Astrocyte (in vitro differentiated cells and primary cell): Measurements from ENCODE around the gene AGTR1. TPM values are rescaled to one million over a fixed set of nuclear protein-coding genes. Genes with fewer than 3 reads are reported as not detected.

ENCODE experiments used
- DNase-seq: peaks from one replicate; pipeline ENCODE4 v3.0.0-alpha.2; 2010; ENCODE audit warnings: low read depth
- FAIRE-seq: peaks from 2 replicates; lab custom pipeline; 2011; peaks lifted over from hg19 to GRCh38; lab: Jason Lieb, UNC
- H2AFZ ChIP-seq: 2 replicates; pipeline ENCODE4 v1.6.0; 2012; ENCODE audit warnings: low read depth, low read length, inconsistent platforms
- H3K27ac ChIP-seq: 2 replicates; pipeline ENCODE4 v1.5.1; 2011; ENCODE audit warnings: low read depth, low read length, inconsistent platforms
- H3K27me3 ChIP-seq: 2 replicates; pipeline ENCODE4 v1.6.0; 2011; ENCODE audit warnings: low read length, inconsistent platforms; ENCODE audit not compliant: insufficient read depth
- H3K36me3 ChIP-seq: 2 replicates; pipeline ENCODE4 v1.5.1; 2011; ENCODE audit warnings: low read length, inconsistent platforms; ENCODE audit not compliant: insufficient read depth
- H3K4me1 ChIP-seq: 2 replicates; pipeline ENCODE4 v1.5.1; 2011; ENCODE audit warnings: low read length, inconsistent platforms; ENCODE audit not compliant: insufficient read depth
- H3K4me2 ChIP-seq: 2 replicates; pipeline ENCODE4 v1.6.0; 2012; ENCODE audit warnings: low read length, inconsistent platforms
- H3K4me3 ChIP-seq: 2 replicates; pipeline ENCODE4 v1.5.1; 2011; ENCODE audit warnings: low read depth, mild to moderate bottlenecking, low read length, inconsistent platforms; ENCODE audit not compliant: insufficient read depth
- H3K79me2 ChIP-seq: 2 replicates; pipeline ENCODE4 v1.6.0; 2012; ENCODE audit warnings: mild to moderate bottlenecking, low read length, inconsistent platforms; ENCODE audit not compliant: insufficient read depth
- H3K9ac ChIP-seq: 2 replicates; pipeline ENCODE4 v1.6.0; 2012; ENCODE audit warnings: mild to moderate bottlenecking, low read length, inconsistent platforms
- H3K9me3 ChIP-seq: 2 replicates; pipeline ENCODE4 v1.5.1; 2012; ENCODE audit warnings: low read depth, mild to moderate bottlenecking, low read length, inconsistent platforms; ENCODE audit not compliant: insufficient read depth
- H4K20me1 ChIP-seq: 2 replicates; pipeline ENCODE4 v1.6.0; 2012; ENCODE audit warnings: low read length, inconsistent platforms; ENCODE audit not compliant: insufficient read depth
- H3K27ac Mint-ChIP-seq: one replicate; pipeline ENCODE4 v1.8.0; 2021; ENCODE audit warnings: mild to moderate bottlenecking, mixed read lengths; ENCODE audit not compliant: unreplicated experiment
- H3K27me3 Mint-ChIP-seq: one replicate; pipeline ENCODE4 v1.8.0; 2021; ENCODE audit warnings: low read depth, mixed read lengths; ENCODE audit not compliant: unreplicated experiment
- H3K36me3 Mint-ChIP-seq: one replicate; pipeline ENCODE4 v1.8.0; 2021; ENCODE audit warnings: low read depth, mixed read lengths; ENCODE audit not compliant: unreplicated experiment
- H3K4me1 Mint-ChIP-seq: one replicate; pipeline ENCODE4 v1.8.0; 2021; ENCODE audit warnings: low read depth, mixed read lengths; ENCODE audit not compliant: unreplicated experiment
- H3K4me3 Mint-ChIP-seq: one replicate; pipeline ENCODE4 v1.8.0; 2021; ENCODE audit warnings: mild to moderate bottlenecking, moderate library complexity, mixed read lengths; ENCODE audit not compliant: unreplicated experiment
- H3K9me3 Mint-ChIP-seq: one replicate; pipeline ENCODE4 v1.8.0; 2021; ENCODE audit warnings: mild to moderate bottlenecking, mixed read lengths; ENCODE audit not compliant: unreplicated experiment
- EZH2 ChIP-seq: IDR thresholded peaks from 2 replicates; pipeline ENCODE4 v1.6.1; 2012; ENCODE audit warnings: mild to moderate bottlenecking, low read length, inconsistent platforms; ENCODE audit not compliant: insufficient read depth
- total RNA-seq: library from RNA; stranded (reverse); gene quantifications from 2 replicates; pipeline ENCODE4 v1.2.1, GENCODE V29; 2021
- TF ChIP-seq, protein P1 (sequence below): IDR thresholded peaks from 2 replicates; pipeline ENCODE4 v1.5.1; 2011; ENCODE audit warnings: low read depth, mild to moderate bottlenecking, inconsistent platforms, low read length, moderate library complexity; ENCODE audit not compliant: insufficient read depth

The AGTR1 gene
- total RNA-seq, 1 donor from 2014 or later, result 0.61 TPM

DNA sequence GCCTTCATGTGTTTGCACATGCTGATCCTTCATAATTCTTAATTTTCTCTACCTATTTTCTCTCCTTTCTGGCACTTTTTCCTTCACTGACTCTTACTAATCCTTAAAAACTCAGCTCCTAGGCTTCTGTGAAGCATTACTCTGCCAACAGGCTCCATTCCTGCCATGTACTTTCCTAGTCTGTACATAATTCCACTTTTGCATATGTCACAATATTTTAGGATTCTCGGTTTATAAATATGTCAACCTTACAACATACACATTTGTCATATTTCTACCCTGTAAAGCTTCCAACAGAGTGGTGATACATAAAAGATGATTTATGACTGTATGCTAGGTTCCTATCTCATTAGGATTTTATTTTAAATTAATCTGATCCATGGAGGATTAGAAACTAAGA lies 38.2 kb upstream of the AGTR1 start:
- no peak overlapping the region for H3K27ac ChIP-seq
- Mint-ChIP-seq H3K27ac (no peak overlapping the region), H3K4me3 (no peak overlapping the region), H3K27me3 (no peaks in the 10 kb centered on the region), H3K4me1 (no peaks in the 10 kb centered on the region), H3K36me3 (no peaks in the 10 kb centered on the region), H3K9me3 (no peaks in the 10 kb centered on the region)
- no peak for FAIRE-seq
- H3K36me3 ChIP-seq, result no peaks in the 10 kb centered on the region
- H3K4me3 ChIP-seq, result no peak overlapping the region
- DNase-seq, result no peak
- no peaks in the 10 kb centered on the region for H3K79me2 ChIP-seq
- no peak overlapping the region for H3K9ac ChIP-seq
- no peak for TF ChIP-seq EZH2
- TF ChIP-seq, protein P1, sequence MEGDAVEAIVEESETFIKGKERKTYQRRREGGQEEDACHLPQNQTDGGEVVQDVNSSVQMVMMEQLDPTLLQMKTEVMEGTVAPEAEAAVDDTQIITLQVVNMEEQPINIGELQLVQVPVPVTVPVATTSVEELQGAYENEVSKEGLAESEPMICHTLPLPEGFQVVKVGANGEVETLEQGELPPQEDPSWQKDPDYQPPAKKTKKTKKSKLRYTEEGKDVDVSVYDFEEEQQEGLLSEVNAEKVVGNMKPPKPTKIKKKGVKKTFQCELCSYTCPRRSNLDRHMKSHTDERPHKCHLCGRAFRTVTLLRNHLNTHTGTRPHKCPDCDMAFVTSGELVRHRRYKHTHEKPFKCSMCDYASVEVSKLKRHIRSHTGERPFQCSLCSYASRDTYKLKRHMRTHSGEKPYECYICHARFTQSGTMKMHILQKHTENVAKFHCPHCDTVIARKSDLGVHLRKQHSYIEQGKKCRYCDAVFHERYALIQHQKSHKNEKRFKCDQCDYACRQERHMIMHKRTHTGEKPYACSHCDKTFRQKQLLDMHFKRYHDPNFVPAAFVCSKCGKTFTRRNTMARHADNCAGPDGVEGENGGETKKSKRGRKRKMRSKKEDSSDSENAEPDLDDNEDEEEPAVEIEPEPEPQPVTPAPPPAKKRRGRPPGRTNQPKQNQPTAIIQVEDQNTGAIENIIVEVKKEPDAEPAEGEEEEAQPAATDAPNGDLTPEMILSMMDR, result no peak
- no peaks in the 10 kb centered on the region for H3K4me1 ChIP-seq
- H3K4me2 ChIP-seq, result no peak overlapping the region
- no peaks in the 10 kb centered on the region for H4K20me1 ChIP-seq
- H2AFZ ChIP-seq, result no peak overlapping the region
- H3K27me3 ChIP-seq, result no peaks in the 10 kb centered on the region
- H3K9me3 ChIP-seq, result no peaks in the 10 kb centered on the region

DNA sequence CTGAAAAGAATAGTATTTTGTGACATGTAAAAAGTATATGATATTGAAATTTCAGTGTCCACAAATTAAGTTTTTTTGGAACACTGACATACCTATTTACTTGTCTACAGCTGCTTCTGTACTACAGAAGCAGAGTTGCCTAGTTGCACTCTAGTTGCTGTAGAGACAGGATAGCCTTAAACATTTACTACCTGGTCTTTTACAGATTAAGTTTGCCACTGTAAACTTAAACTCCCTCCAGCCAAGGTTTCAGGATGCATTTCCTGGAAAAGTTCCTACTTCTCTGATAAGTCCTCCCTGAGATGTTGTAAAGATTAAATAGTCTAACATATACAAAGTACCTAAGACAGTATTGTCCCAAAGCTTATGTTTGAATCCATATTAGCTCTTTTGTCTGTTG lies 17.4 kb upstream of the AGTR1 start:
- Histone ChIP-seq H3K9ac (no peak overlapping the region), H3K27ac (no peak overlapping the region), H3K4me1 (no peaks in the 10 kb centered on the region), H2AFZ (no peak overlapping the region), H3K27me3 (no peaks in the 10 kb centered on the region), H3K9me3 (no peaks in the 10 kb centered on the region), H4K20me1 (no peaks in the 10 kb centered on the region), H3K4me3 (no peak overlapping the region), H3K79me2 (no peaks in the 10 kb centered on the region), H3K36me3 (no peaks in the 10 kb centered on the region), H3K4me2 (no peak overlapping the region)
- H3K4me3 Mint-ChIP-seq, result no peak overlapping the region
- no peak overlapping the region for H3K27ac Mint-ChIP-seq
- DNase-seq (no peak), FAIRE-seq (no peak)
- no peaks in the 10 kb centered on the region for H3K4me1 Mint-ChIP-seq
- no peaks in the 10 kb centered on the region for H3K36me3 Mint-ChIP-seq
- no peaks in the 10 kb centered on the region for H3K9me3 Mint-ChIP-seq
- H3K27me3 Mint-ChIP-seq, result no peaks in the 10 kb centered on the region
- no peak for TF ChIP-seq EZH2
- TF ChIP-seq, protein P1, result no peak

DNA sequence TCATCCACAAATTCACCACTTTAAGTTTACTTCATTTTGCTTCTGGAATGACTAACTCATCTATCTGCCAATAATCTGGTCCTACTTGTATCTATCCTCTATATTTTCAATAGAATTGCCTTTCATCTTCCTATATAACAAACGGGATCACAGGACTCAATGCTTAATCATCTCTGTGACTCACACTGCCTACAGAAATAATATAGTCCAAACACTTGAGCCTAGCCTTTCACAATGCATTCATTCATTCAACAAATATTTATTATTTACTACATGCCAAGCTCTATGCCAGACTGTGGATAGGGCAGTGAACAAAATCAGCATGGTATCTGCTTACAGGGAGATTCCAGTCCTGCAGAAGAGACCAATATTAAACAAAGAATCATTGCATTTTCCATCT lies 16.6 kb upstream of the AGTR1 start:
- H3K27ac Mint-ChIP-seq, result no peak overlapping the region
- no peak for TF ChIP-seq EZH2
- TF ChIP-seq, protein P1, result no peak
- no peaks in the 10 kb centered on the region for H3K36me3 ChIP-seq
- DNase-seq, result no peak
- H3K27me3 Mint-ChIP-seq, result no peaks in the 10 kb centered on the region
- H3K9me3 Mint-ChIP-seq, result no peaks in the 10 kb centered on the region
- no peaks in the 10 kb centered on the region for H3K9me3 ChIP-seq
- no peaks in the 10 kb centered on the region for H4K20me1 ChIP-seq
- H3K4me2 ChIP-seq, result no peak overlapping the region
- no peaks in the 10 kb centered on the region for H3K4me1 ChIP-seq
- no peak overlapping the region for H3K4me3 ChIP-seq
- H3K4me3 Mint-ChIP-seq, result no peak overlapping the region
- no peaks in the 10 kb centered on the region for H3K36me3 Mint-ChIP-seq
- H3K27me3 ChIP-seq, result no peaks in the 10 kb centered on the region
- FAIRE-seq, result no peak
- no peaks in the 10 kb centered on the region for H3K79me2 ChIP-seq
- H3K9ac ChIP-seq, result no peak overlapping the region
- no peak overlapping the region for H2AFZ ChIP-seq
- no peak overlapping the region for H3K27ac ChIP-seq
- H3K4me1 Mint-ChIP-seq, result no peaks in the 10 kb centered on the region
